GM19395 (cell line): Measurements from ENCODE around the gene CABLES2.

Source experiments
- ATAC-seq: cut with Tn5 transposase; IDR thresholded peaks from one replicate; pipeline ENCODE4 v1.9.1; 2021; ENCODE audit warnings: mild to moderate bottlenecking, moderate library complexity; ENCODE audit not compliant: unreplicated experiment

Gene CABLES2

DNA sequence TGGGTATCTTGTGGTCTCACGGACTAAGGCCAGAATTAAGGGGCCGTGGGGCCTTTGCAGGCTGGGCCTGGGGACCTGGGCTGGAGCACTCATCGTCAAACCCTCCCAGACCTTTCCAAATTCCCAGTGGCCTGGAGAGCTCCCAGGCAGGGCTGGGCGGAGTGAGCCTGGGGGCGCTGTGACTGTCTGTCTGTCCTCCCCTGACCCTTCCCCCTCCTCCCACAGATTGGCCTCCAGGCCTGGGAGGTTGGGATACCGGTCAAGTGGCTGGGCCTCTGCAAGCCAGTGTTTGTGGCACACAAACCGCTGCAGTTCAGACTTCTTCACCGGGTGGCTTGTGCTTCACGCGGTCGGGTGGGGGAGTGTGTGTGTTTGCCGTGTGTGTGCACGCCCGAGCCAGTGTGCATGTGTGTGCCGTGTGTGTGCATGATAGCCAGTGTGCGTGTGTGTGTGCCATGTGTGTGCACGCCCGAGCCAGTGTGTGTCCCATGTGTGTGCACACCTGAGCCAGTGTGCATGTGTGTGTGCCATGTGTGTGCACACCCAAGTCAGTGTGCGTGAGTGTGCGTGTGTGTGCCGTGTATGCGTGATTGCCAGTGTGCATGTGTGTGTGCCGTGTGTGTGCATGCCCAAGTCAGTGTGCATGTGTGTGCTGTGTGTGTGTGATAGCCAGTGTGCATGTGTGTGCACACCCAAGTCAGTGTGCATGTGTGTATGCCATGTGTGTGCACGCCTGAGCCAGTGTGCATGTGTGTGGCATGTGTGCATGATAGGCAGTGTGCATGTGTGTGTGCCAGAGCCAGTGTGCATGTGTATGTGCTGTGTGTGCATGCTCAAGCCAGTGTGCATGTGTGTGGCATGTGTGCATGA is 14.0 kb upstream of the CABLES2 start:
- no peak for ATAC-seq

DNA sequence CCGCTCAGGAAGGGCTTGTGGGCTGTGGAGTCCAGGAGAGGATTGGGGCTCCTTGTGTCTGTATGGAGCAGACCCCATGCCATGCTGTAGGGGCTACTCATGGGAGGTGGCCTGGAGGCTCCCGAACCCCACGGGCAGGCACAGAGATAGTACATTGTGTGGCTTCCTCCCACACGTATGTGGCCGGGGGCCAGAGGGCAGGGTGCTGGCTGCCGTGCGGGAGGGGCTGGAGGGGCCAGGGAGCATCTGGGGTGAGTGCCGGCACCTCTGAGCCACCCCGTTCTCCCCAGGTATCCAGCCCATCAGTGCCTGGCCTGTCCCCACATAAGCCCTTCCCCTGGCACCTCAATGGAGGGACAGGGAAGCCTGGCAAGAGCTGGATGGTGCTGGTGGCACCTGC is 12.7 kb upstream of the CABLES2 start:
- no peak for ATAC-seq

GRCh38 chr20:62418709-62419487 is 11.8 kb upstream of the CABLES2 start:
- ATAC-seq = no peak

DNA sequence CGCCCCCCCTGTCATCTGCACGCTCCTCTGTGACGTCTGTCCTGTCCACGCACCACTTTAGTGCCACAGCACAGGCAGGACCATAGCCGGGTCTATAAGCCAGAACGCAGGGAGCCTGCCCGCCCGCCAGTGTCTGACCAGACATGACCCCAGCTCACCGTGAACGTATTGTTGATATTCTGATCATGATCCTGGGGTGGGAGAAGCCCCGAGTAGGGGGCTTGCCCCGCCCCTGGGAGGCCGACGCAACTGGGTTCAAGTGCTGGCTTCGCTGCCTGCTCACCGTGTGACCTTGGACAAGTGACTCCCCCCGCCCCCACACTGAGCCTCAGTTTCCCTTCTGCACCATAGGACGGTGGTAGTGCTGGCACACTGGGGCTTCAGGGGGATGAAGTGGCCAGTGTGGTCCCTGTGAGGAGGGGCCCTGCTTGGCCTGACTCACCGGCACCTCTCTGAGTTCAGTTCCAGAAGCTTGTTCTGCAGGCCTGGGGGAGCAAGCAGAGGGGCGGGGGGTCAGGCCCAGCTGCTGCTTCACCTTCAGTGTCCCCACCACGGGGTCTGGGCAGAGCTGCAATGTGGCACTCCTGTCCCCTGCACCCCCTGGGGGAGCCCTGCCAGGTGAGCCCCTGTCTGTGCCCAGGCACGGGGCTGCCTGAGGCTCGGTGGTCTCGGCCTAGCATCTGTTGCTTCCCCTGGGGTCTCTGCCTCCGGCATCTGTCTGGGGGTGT is 11.1 kb upstream of the CABLES2 start:
- no peak for ATAC-seq

- no peak for ATAC-seq
These were observed 9.9 kb upstream of the CABLES2 start for GRCh38 chr20:62416651-62417637.

DNA sequence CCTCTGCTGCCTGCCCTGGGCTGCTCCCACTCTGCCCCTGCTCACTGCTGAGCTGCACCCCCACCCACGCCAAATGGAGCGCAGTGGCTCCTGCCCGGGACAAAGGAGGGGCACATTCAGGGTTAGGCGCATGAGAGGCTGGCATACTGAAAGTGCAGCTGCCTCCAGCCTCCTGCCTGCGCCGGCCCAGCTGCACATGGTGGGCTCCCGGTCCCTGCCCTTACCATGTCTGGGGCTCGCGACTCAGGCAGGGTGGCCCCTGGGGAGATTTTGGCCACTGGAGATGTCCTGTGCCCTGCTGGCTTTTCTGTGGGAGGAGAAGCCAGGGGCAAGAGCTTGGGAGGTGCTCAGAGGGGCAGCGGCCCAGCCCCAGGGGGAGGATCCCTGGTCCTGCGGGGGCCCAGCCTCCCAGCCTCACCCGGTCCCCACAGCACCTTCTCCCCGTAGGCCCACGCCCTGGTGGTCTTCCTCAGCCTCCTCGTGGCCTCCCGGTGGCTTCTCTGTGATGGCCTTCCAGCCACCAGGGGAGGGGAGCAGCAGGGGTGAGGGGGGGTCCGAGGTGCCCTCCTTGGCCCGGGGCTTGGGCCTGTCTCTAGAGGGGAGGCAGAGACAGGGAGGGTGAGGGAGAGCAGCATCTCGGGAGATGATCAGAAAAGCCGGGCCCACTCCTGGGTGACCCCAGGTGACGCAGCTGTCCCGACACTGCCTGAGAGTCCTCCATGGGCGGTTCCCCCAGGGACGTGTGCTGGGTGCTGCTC is 8.4 kb upstream of the CABLES2 start:
- ATAC-seq = no peak

DNA sequence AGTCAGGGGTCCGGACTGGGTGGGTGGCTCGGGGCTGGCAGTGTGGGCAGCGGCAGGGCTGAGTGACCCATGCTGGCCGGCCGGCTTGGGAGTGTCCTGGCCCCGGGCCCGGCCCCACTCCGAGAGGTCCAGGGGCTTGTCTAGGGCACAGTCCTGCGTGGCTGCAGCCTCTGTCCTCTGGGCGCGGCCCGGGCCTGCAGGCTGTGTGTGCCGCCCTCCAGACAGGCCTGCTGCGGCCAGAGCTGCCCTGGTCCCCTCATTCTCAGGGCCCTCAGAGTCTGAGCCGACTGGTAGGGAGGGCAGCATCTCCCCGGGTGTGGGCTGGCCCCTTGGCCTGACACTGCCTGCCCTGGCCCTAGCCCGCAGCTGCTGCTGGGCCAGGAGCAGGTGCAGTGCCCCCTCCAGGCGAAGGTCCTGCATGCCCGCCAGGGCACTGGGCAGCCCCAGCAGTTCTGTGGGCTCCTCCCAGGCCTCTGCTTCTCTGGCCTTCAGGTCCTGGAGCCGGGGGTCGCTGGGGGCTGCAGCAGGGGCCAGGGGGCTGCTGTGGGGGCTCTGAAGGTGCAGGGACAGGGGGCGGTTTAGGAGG is 6.9 kb upstream of the CABLES2 start:
- no peak for ATAC-seq

GRCh38 chr20:62413025-62413570 is 6.0 kb upstream of the CABLES2 start:
- no peak for ATAC-seq

DNA sequence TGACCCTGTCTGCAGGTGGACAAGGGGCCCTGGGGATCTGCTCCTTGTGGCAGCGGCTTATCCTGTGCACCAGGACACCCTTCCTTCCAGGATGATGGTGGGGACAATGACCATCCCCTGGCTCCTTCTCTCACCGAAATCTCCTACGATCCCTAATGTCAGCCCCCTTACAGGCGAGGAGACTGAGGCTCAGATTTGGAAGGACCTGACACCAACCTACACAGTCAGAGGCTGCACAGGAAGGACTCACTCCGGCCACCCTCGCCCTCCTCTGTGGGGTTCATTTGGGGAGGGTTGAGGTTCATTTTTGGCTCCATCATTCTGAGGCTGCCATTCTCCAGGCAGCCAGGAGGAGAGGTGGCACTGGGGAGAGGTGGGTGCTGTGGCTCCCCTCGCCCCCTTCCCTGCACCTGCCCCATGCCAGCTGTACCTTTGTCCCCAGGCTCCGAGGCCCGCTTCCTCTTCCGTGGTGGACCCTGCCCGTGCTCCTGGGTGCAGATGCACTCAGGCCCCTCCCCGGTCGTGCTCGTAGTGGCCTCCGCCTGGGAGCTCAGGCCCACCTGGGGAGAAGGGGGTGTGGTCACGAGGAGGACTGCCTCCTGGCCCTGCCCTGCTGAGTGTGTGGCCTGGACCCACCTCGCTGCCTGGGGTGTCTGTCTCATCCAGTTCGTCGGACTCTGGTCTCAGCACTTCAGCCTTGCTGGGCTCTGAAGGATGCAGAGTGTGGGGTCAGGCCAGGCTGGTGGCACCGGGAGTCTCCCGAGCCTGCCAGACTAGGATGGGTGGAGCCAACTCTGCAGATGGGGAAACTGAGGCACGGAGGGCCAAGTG is 5.3 kb upstream of the CABLES2 start:
- no peak for ATAC-seq

DNA sequence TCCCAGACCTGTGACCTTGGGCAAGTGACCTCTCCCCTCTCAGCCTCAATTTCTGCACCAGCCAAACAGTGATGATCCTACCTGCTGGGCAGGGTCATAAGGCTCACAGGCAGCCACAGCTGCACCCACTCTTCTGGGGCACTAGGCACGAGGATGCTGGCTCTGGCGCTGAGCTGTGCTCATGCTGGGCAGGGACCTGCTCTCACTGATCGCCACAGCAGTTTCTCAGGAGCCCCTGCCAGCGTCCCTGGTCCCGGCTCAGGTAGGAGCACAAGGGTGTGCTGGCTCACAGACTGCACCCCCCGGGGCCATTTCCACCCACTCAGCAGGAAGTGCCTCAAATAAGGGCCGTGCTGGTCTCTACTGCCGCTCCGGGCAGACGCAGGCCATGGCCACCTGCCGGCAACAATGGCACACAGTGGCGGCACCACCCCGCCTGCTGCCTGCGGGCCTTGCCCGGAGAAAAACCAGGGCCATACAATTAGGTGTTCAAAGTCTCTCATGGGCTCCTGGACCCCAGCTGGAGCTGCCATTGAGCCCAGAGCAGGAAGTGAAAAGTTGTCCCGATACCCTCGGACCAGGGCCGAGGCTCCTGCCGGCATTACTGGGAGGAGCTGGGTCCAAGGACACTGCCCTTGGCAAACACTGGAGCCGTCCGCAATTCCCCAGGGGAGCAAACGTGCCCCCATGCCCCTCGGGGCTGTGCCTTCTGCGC is 4.6 kb upstream of the CABLES2 start:
- ATAC-seq = no peak

- ATAC-seq = no peak
These were observed 3.8 kb upstream of the CABLES2 start for GRCh38 chr20:62410746-62411478.

DNA sequence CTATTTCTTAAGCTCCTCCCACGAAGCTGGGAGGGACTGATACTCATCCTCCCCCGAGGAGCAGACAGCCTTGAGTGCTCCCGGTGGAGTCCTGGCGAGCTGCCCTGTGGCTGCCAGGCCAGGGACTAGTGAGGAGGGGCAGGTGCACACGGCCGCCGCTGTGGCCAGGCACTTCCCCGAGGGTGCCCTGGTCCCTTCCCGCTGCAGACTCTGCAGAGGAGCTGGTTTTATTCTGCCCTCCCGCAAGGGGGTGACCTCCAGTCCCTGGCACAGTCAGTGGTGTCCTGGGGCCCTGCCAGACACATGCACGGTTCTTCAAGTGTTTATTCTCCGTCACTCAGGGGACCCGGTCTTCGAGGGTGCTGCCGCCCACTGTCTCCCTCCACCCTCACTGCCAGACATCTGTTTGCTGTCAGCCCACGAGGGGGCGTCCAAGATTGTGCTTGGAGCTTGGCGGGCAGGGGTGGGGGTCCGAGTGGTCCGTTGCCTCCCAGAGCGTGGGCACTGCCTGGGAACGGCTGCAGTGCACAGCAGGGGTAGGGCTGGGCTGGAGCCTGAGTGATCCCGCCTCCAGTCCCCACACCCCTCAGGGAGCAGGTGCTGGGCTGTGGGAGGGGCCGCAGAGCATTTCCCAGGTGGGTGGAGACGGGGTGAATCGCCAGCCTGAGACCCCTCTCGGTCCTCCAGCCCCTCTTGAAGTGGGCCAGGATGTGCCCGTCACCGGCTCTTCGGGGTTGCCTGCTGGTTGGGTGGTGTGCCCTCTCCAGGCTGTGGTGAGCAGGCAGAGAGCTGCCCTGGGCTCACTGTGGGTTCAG is 3.1 kb upstream of the CABLES2 start:
- no peak for ATAC-seq

- no peak for ATAC-seq
These were observed 2.2 kb upstream of the CABLES2 start for GRCh38 chr20:62409086-62409853.

DNA sequence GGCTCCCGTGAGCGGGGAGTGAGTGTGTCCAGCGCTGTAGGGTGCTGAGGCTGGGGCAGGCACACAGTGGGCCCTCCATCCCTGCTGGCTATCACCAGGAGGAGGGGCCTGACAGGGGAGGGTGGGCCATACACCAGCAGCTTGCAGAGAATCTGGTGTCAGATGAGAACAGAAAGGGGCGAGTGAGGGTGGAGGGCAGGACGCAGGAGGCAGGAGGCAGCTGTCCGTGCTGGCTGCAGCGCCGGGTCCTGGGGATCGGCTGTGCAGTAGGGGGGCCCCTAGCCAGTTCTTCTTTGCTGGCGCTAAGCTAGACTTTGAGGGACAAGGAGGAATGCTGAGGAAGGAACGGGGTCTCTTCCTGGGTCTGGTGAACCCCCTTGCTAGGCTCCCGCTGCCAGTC is 1.6 kb upstream of the CABLES2 start:
- ATAC-seq = no peak

- no peak for ATAC-seq
These were observed 970 bp upstream of the CABLES2 start for GRCh38 chr20:62408055-62408454.
